IMR-90 (cell line): ENCODE results near the gene SYVN1. TPM values are rescaled to one million over a fixed set of nuclear protein-coding genes. Genes with fewer than 3 reads are reported as not detected.

Experiments
- ATAC-seq: fragments of 200-7000 bp; cut with Tn5 transposase; 2 replicates; pipeline ENCODE4 v1.9.1; 2020; ENCODE audit warnings: low read depth, mild to moderate bottlenecking, moderate library complexity
- BruUV-seq: library from RNA; stranded (reverse); fragments of 400-500 nt; replicated peaks from 2 replicates; lab custom pipeline; 2021; lab: Mats Ljungman, UMichigan
- CTCF ChIA-PET: fragments of 300-600 bp; formaldehyde crosslinking; extraction: SDS; loops from one replicate; lab custom pipeline; 2021; ENCODE audit warnings: antibody characterized with exemption; lab: Yijun Ruan, JAX
- POLR2A ChIA-PET: fragments of 300-600 bp; sonication (Branson Sonifier 250); formaldehyde crosslinking; loops from one replicate; lab custom pipeline; 2022; ENCODE audit warnings: antibody characterized with exemption; ENCODE audit not compliant: unreplicated experiment; lab: Charles Lee
- DNase-seq: peaks from one replicate; pipeline ENCODE4 v3.0.0; 2013
- H2AFZ ChIP-seq: replicated peaks from 2 replicates; pipeline ENCODE3; 2013; ENCODE audit warnings: low read length, mild to moderate bottlenecking; ENCODE audit not compliant: poor library complexity
- H2AK5ac ChIP-seq: 2 replicates; pipeline ENCODE4 v1.6.1; 2013; ENCODE audit warnings: low read depth, low read length, inconsistent platforms
- H2AK9ac ChIP-seq: replicated peaks from 2 replicates; pipeline ENCODE3; 2013; ENCODE audit warnings: mild to moderate bottlenecking, low read depth, low read length, moderate library complexity; ENCODE audit not compliant: poor library complexity
- H2BK120ac ChIP-seq: 2 replicates; pipeline ENCODE4 v1.6.1; 2013; ENCODE audit warnings: low read depth, low read length, inconsistent platforms
- H2BK15ac ChIP-seq: 3 replicates; pipeline ENCODE4 v1.6.1; 2013; ENCODE audit warnings: low read depth, low read length, inconsistent platforms
- H2BK20ac ChIP-seq: 2 replicates; pipeline ENCODE4 v1.6.1; 2013; ENCODE audit warnings: low read depth, mild to moderate bottlenecking, inconsistent platforms, low read length, moderate library complexity
- H2BK5ac ChIP-seq: 2 replicates; pipeline ENCODE4 v1.6.1; 2013; ENCODE audit warnings: mild to moderate bottlenecking, low read depth, low read length, inconsistent platforms; ENCODE audit not compliant: poor library complexity, severe bottlenecking
- H3K14ac ChIP-seq: replicated peaks from 2 replicates; pipeline ENCODE4 v1.6.1; 2013; ENCODE audit warnings: low read depth, low read length, inconsistent platforms
- H3K18ac ChIP-seq: 2 replicates; pipeline ENCODE4 v1.6.1; 2013; ENCODE audit warnings: low read depth, low read length, control low read depth
- H3K23ac ChIP-seq: 2 replicates; pipeline ENCODE4 v1.6.1; 2013; ENCODE audit warnings: low read depth, low read length, inconsistent platforms
- H3K27ac ChIP-seq: 2 replicates; pipeline ENCODE4 v1.5.1; 2013; ENCODE audit warnings: mild to moderate bottlenecking, control low read depth, low read length; ENCODE audit not compliant: insufficient read depth
- H3K27me3 ChIP-seq: 2 replicates; pipeline ENCODE4 v1.6.1; 2013; ENCODE audit warnings: low read length; ENCODE audit not compliant: control insufficient read depth, insufficient read depth
- H3K36me3 ChIP-seq: 2 replicates; pipeline ENCODE4 v1.6.1; 2013; ENCODE audit warnings: low read length, mixed read lengths; ENCODE audit not compliant: control insufficient read depth, insufficient read depth
- H3K4ac ChIP-seq: 2 replicates; pipeline ENCODE4 v1.6.1; 2013; ENCODE audit warnings: low read depth, low read length, inconsistent platforms
- H3K4me1 ChIP-seq: 2 replicates; pipeline ENCODE4 v1.6.1; 2013; ENCODE audit warnings: low read length, mixed read lengths; ENCODE audit not compliant: control insufficient read depth, insufficient read depth
- H3K4me2 ChIP-seq: 2 replicates; pipeline ENCODE4 v1.6.1; 2013; ENCODE audit warnings: low read depth, mild to moderate bottlenecking, control low read depth, low read length, moderate library complexity
- H3K4me3 ChIP-seq: 2 replicates; pipeline ENCODE4 v1.5.1; 2013; ENCODE audit warnings: low read depth, mild to moderate bottlenecking, control low read depth, low read length, moderate library complexity; ENCODE audit not compliant: insufficient read depth
- H3K56ac ChIP-seq: 2 replicates; pipeline ENCODE4 v1.6.1; 2013; ENCODE audit warnings: low read length, inconsistent platforms; ENCODE audit not compliant: insufficient read depth; ENCODE audit errors: extremely low read depth
- H3K79me1 ChIP-seq, 2 experiments: 2 replicates each; pipeline ENCODE4 v1.6.1; 2013; ENCODE audit warnings: low read length in 2 of 2, inconsistent platforms in 1 of 2, low read depth in 1 of 2
- H3K9ac ChIP-seq: 2 replicates; pipeline ENCODE4 v1.6.1; 2013; ENCODE audit warnings: low read depth, low read length, control low read depth
- H3K9me1 ChIP-seq: 2 replicates; pipeline ENCODE4 v1.6.1; 2013; ENCODE audit warnings: low read length, inconsistent platforms; ENCODE audit not compliant: insufficient read depth
- H3K9me3 ChIP-seq: 2 replicates; pipeline ENCODE4 v1.6.1; 2013; ENCODE audit warnings: low read length; ENCODE audit not compliant: control insufficient read depth, insufficient read depth
- H4K20me1 ChIP-seq: 2 replicates; pipeline ENCODE4 v1.6.1; 2013; ENCODE audit warnings: low read length, inconsistent platforms; ENCODE audit not compliant: insufficient read depth
- H4K5ac ChIP-seq: 2 replicates; pipeline ENCODE4 v1.6.1; 2013; ENCODE audit warnings: mild to moderate bottlenecking, low read depth, low read length, control low read depth
- H4K8ac ChIP-seq, 2 experiments: 2 replicates each; pipeline ENCODE4 v1.6.1; 2013; ENCODE audit warnings: low read depth in 2 of 2, low read length in 2 of 2, control low read depth in 1 of 2, inconsistent platforms in 1 of 2
- H4K91ac ChIP-seq: 2 replicates; pipeline ENCODE4 v1.6.1; 2013; ENCODE audit warnings: low read depth, low read length, inconsistent platforms; ENCODE audit not compliant: insufficient read depth
- CEBPB ChIP-seq: IDR thresholded peaks from 2 replicates; pipeline ENCODE4 v1.6.1; 2012; ENCODE audit warnings: low read depth, low read length, improper control_type of control experiment
- CTCF ChIP-seq: conservative IDR thresholded peaks from 2 replicates; pipeline ENCODE4 v1.5.1; 2012; ENCODE audit warnings: mild to moderate bottlenecking, low read depth, low read length, improper control_type of control experiment
- MAZ ChIP-seq: IDR thresholded peaks from 2 replicates; pipeline ENCODE4 v1.6.1; 2012; ENCODE audit warnings: low read depth, mild to moderate bottlenecking, low read length, improper control_type of control experiment, moderate library complexity, borderline replicate concordance
- SMC3 ChIP-seq: fragments of 150-350 bp; IDR thresholded peaks from 2 replicates; pipeline ENCODE4 v1.6.1; 2016; ENCODE audit warnings: low read depth, mild to moderate bottlenecking, antibody characterized with exemption, low read length, moderate library complexity
- WGBS, 2 experiments: methylation state at CpG; one replicate each; pipeline versions ENCODE4 v1.1.5 to v1.1.7; 2013; ENCODE audit warnings: missing lambda C conversion rate in 2 of 2; ENCODE audit not compliant: insufficient read length in 1 of 2; ENCODE audit errors: extremely low coverage in 2 of 2; 5-methylcytosine and 5-hydroxymethylcytosine counted together
- dilution Hi-C: fragments of 300-500 bp; cut with HindIII; formaldehyde crosslinking; loops from one replicate; pipeline ENCODE4 v1.14.3; 2018; ENCODE audit warnings: low sequenced_read_pairs; ENCODE audit not compliant: unreplicated experiment
- in situ Hi-C: fragments of 300-500 bp; cut with MboI; formaldehyde crosslinking; loops from 3 replicates; pipeline ENCODE4 v1.14.3; 2019; ENCODE audit warnings: low sequenced_read_pairs, inconsistent platforms, mixed read lengths
- intact Hi-C: fragments of 100-400 bp; cut with micrococcal nuclease; formaldehyde crosslinking; loops from 2 replicates; pipeline ENCODE4 v1.10.0; 2022
- polyA plus RNA-seq, 3 experiments: library from polyadenylated mRNA; depleted of rRNA; stranded (reverse); fragments of >200 nt; gene quantifications; 2 replicates each; pipeline ENCODE4 v1.2.3, GENCODE V29; 2012; ENCODE audit warnings: low replicate concordance in 1 of 3
- total RNA-seq: library from RNA; depleted of rRNA; stranded (reverse); fragments of >200 nt; gene quantifications from 2 replicates; pipeline ENCODE4 v1.2.3, GENCODE V29; 2012

Gene SYVN1
- total and polyA plus RNA-seq, 2 of the 4 experiments (the other 2 are of a cell fraction): 9.5 to 52.9 TPM

- 100% methylated on average over 1 of the region's 4 CpGs; no CpG with 5 or more reads in 1 of the 2 experiments for WGBS, 2 experiments
- ChIA-PET POLR2A (no interaction called here), CTCF (no interaction called here)
- Histone ChIP-seq H2BK20ac (no peak overlapping the region), H2BK5ac (no peak overlapping the region), H4K91ac (no peak overlapping the region), H3K4me1 (peaks cover 4% of the 10 kb centered on the region; the same call in 1 of the 2 replicates), H3K9me3 (no peaks in the 10 kb centered on the region), H3K9me1 (no peaks in the 10 kb centered on the region), H3K4me3 (no peak overlapping the region), H2AFZ (no peak overlapping the region), H2BK120ac (no peak overlapping the region), H4K5ac (no peak overlapping the region), H4K8ac (no peak overlapping the region), H3K27ac (no peak overlapping the region), H2BK15ac (no peak overlapping the region), H3K4ac (no peak overlapping the region), H3K9ac (no peak overlapping the region), H3K18ac (no peak overlapping the region), H3K4me2 (no peak overlapping the region), H2AK9ac (peak overlapping the region; percentile 34), H3K14ac (no peak overlapping the region), H3K56ac (no peak overlapping the region), H4K20me1 (no peaks in the 10 kb centered on the region; the same call in 1 of the 2 replicates), H3K23ac (no peak overlapping the region), H3K27me3 (no peaks in the 10 kb centered on the region), H3K79me1 (peaks cover 16 to 18% of the 10 kb centered on the region in 2 experiments), H3K36me3 (peaks cover 35% of the 10 kb centered on the region), H2AK5ac (no peak overlapping the region)
- TF ChIP-seq CEBPB (no peak), CTCF (no peak), MAZ (no peak), SMC3 (no peak)
- dilution Hi-C loops (no loop called here), in situ Hi-C loops (no loop called here), intact Hi-C loops (no loop called here)
- BruUV-seq: no TSS peak
- ATAC-seq (no peak), DNase-seq (no peak)
These were observed 44.7 kb downstream of the SYVN1 start for GRCh38 chr11:65089621-65090020.
